ENCODE measurements around the gene CENPW.

DNA sequence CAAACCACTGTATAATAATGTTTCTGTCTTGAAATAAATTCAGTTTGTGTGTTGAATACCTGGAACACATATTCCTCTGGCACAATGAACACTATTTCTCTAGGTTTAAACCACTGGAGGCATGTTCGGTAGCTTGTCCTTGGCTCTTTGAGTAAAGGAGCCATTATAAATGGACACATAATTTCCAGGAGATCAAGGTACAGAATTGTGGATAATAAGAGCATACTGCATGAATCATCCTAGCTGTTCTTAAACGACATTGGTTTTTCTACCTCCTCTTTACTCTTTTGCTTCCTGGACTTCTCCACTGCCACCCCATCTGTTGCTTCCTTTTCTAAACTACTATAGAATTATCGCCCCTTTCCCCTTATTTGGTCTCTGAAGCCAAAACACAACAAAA lies 1.2 kb downstream of the CENPW start:
- TF ChIP-seq POLR2A (IDR thresholded peaks at IDR 0.05; ENCODE audit: low read length) (no peak), GATA1 (IDR thresholded peaks at IDR 0.05; ENCODE audit: low read depth, low read length) (no peak)

Data from erythroblast (primary cell).